SJCRH30 (cell line): ENCODE results near the gene UNC79. TPM values are rescaled to one million over a fixed set of nuclear protein-coding genes. Genes with fewer than 3 reads are reported as not detected.
"Not testable (repeated sequence)": the region's sequence is repeated elsewhere in the genome, so short reads cannot be mapped to it uniquely, and the experiment has no call there.

Source experiments
- DNase-seq, 2 experiments: peaks; one replicate each; pipeline ENCODE4 v3.0.0-alpha.2; 2015 to 2020
- H3K27ac ChIP-seq: fragments of 250-450 bp; sonication (Bioruptor Pico); 2 replicates; pipeline ENCODE4 v1.5.1; 2020; ENCODE audit warnings: mild to moderate bottlenecking, moderate library complexity
- H3K27me3 ChIP-seq: fragments of 250-450 bp; sonication (Bioruptor Pico); 2 replicates; pipeline ENCODE4 v1.5.1; 2020; ENCODE audit warnings: mild to moderate bottlenecking, moderate library complexity
- H3K36me3 ChIP-seq: fragments of 250-450 bp; sonication (Bioruptor Pico); 2 replicates; pipeline ENCODE4 v1.5.1; 2020; ENCODE audit warnings: mild to moderate bottlenecking, moderate library complexity
- H3K4me1 ChIP-seq: fragments of 250-450 bp; sonication (Bioruptor Pico); 2 replicates; pipeline ENCODE4 v1.5.1; 2020; ENCODE audit warnings: mild to moderate bottlenecking, moderate library complexity
- H3K4me3 ChIP-seq: fragments of 250-450 bp; sonication (Bioruptor Pico); 2 replicates; pipeline ENCODE4 v1.5.1; 2020; ENCODE audit warnings: mild to moderate bottlenecking, moderate library complexity
- H3K9me3 ChIP-seq: fragments of 250-450 bp; sonication (Bioruptor Pico); replicated peaks from 2 replicates; pipeline ENCODE4 v1.5.1; 2020; ENCODE audit warnings: mild to moderate bottlenecking, moderate library complexity
- total RNA-seq: library from RNA; depleted of rRNA; stranded (reverse); fragments of >200 nt; shearing (Covaris generic); gene quantifications from 2 replicates; pipeline ENCODE4 v1.2.3, GENCODE V29; 2014; rRNA removed

The UNC79 gene
- 0.05 TPM in 1 of 2 replicates, not detected in the other for total RNA-seq

- no peak within 1 kb of the TSS for H3K27ac ChIP-seq
- no peaks in the 10 kb centered on the region for H3K4me1 ChIP-seq
- no peak within 1 kb of the TSS for H3K4me3 ChIP-seq
- DNase-seq = no peak
- no peaks in the 10 kb centered on the region for H3K27me3 ChIP-seq
- peaks cover 4% of the 10 kb centered on the region; the same call in 1 of the 2 replicates for H3K9me3 ChIP-seq
- no peaks in the 10 kb centered on the region for H3K36me3 ChIP-seq
These were observed at the start of gene UNC79 for GRCh38 chr14:93430315-93431035. TSS of gene UNC79 (plus strand) at chr14:93430939. CDS start at chr14:93431030, 91 bp downstream.

GRCh38 chr14:93381644-93382043 is 49.1 kb upstream of the UNC79 start:
- Histone ChIP-seq H3K9me3 (no peaks in the 10 kb centered on the region), H3K27ac (no peak overlapping the region), H3K36me3 (no peaks in the 10 kb centered on the region), H3K4me3 (no peak overlapping the region), H3K27me3 (no peaks in the 10 kb centered on the region), H3K4me1 (no peaks in the 10 kb centered on the region)
- DNase-seq = no peak

GRCh38 chr14:93384256-93384655 is 46.5 kb upstream of the UNC79 start:
- not testable (repeated sequence) for DNase-seq, H3K27me3 ChIP-seq, H3K27ac ChIP-seq, H3K9me3 ChIP-seq, H3K4me3 ChIP-seq, H3K36me3 ChIP-seq, H3K4me1 ChIP-seq

- Histone ChIP-seq H3K36me3 (no peaks in the 10 kb centered on the region), H3K27me3 (no peaks in the 10 kb centered on the region), H3K4me1 (no peaks in the 10 kb centered on the region; the same call in 1 of the 2 replicates), H3K9me3 (no peaks in the 10 kb centered on the region), H3K4me3 (no peak overlapping the region), H3K27ac (no peak overlapping the region)
- no peak for DNase-seq
These were observed 35.5 kb upstream of the UNC79 start for GRCh38 chr14:93395231-93395630.

GRCh38 chr14:93396456-93396855 is 34.3 kb upstream of the UNC79 start:
- Histone ChIP-seq H3K27me3 (no peaks in the 10 kb centered on the region), H3K27ac (no peak overlapping the region), H3K9me3 (no peaks in the 10 kb centered on the region), H3K4me1 (no peaks in the 10 kb centered on the region), H3K36me3 (no peaks in the 10 kb centered on the region), H3K4me3 (no peak overlapping the region)
- DNase-seq = no peak

- Histone ChIP-seq H3K4me1 (no peaks in the 10 kb centered on the region), H3K27ac (no peak overlapping the region), H3K27me3 (no peaks in the 10 kb centered on the region), H3K9me3 (no peaks in the 10 kb centered on the region), H3K4me3 (no peak overlapping the region), H3K36me3 (no peaks in the 10 kb centered on the region)
- DNase-seq = no peak
These were observed 32.2 kb upstream of the UNC79 start for GRCh38 chr14:93398491-93398890.

- Histone ChIP-seq H3K4me1 (no peaks in the 10 kb centered on the region), H3K4me3 (no peak overlapping the region), H3K9me3 (no peaks in the 10 kb centered on the region), H3K27me3 (no peaks in the 10 kb centered on the region), H3K27ac (no peak overlapping the region), H3K36me3 (no peaks in the 10 kb centered on the region)
- DNase-seq = no peak
These were observed 27.8 kb upstream of the UNC79 start for GRCh38 chr14:93402951-93403350.

- no peaks in the 10 kb centered on the region for H3K9me3 ChIP-seq
- no peaks in the 10 kb centered on the region for H3K27me3 ChIP-seq
- DNase-seq = no peak
- H3K4me1 ChIP-seq = no peaks in the 10 kb centered on the region
- H3K36me3 ChIP-seq = no peaks in the 10 kb centered on the region
- H3K27ac ChIP-seq = no peak overlapping the region
- H3K4me3 ChIP-seq = no peak overlapping the region
These were observed 20.7 kb upstream of the UNC79 start for GRCh38 chr14:93410021-93410420.

- Histone ChIP-seq H3K36me3 (no peaks in the 10 kb centered on the region), H3K4me3 (no peak overlapping the region), H3K4me1 (no peaks in the 10 kb centered on the region), H3K27me3 (no peaks in the 10 kb centered on the region), H3K9me3 (no peaks in the 10 kb centered on the region), H3K27ac (no peak overlapping the region)
- DNase-seq = no peak
These were observed 19.8 kb upstream of the UNC79 start for GRCh38 chr14:93410893-93411292.

- not testable (repeated sequence) for H3K36me3 ChIP-seq, H3K27ac ChIP-seq, H3K9me3 ChIP-seq, H3K4me1 ChIP-seq, H3K27me3 ChIP-seq, DNase-seq, H3K4me3 ChIP-seq
These were observed 5.6 kb upstream of the UNC79 start for GRCh38 chr14:93425136-93425535.

GRCh38 chr14:93426750-93427149 is 4.0 kb upstream of the UNC79 start:
- H3K27ac ChIP-seq = no peak overlapping the region
- no peaks in the 10 kb centered on the region for H3K27me3 ChIP-seq
- no peaks in the 10 kb centered on the region for H3K36me3 ChIP-seq
- peaks cover 4% of the 10 kb centered on the region; the same call in 1 of the 2 replicates for H3K9me3 ChIP-seq
- H3K4me1 ChIP-seq = no peaks in the 10 kb centered on the region
- no peak for DNase-seq
- H3K4me3 ChIP-seq = no peak overlapping the region

- Histone ChIP-seq H3K27ac (no peak overlapping the region), H3K4me1 (no peaks in the 10 kb centered on the region), H3K27me3 (no peaks in the 10 kb centered on the region), H3K9me3 (peaks cover 4% of the 10 kb centered on the region; the same call in 1 of the 2 replicates), H3K4me3 (no peak overlapping the region), H3K36me3 (no peaks in the 10 kb centered on the region)
- DNase-seq = peak; percentile 4 to 15
These were observed 414 bp downstream of the UNC79 start for GRCh38 chr14:93431036-93431670.

- Histone ChIP-seq H3K27me3 (no peaks in the 10 kb centered on the region), H3K27ac (no peak overlapping the region), H3K9me3 (no peaks in the 10 kb centered on the region), H3K4me1 (no peaks in the 10 kb centered on the region), H3K36me3 (no peaks in the 10 kb centered on the region), H3K4me3 (no peak overlapping the region)
- no peak for DNase-seq
These were observed 23.5 kb downstream of the UNC79 start for GRCh38 chr14:93454224-93454623.

GRCh38 chr14:93456356-93456755 is 25.6 kb downstream of the UNC79 start:
- no peaks in the 10 kb centered on the region for H3K4me1 ChIP-seq
- DNase-seq = no peak
- H3K9me3 ChIP-seq = no peaks in the 10 kb centered on the region
- H3K4me3 ChIP-seq = no peak overlapping the region
- H3K27ac ChIP-seq = no peak overlapping the region
- H3K27me3 ChIP-seq = no peaks in the 10 kb centered on the region
- no peaks in the 10 kb centered on the region for H3K36me3 ChIP-seq

GRCh38 chr14:93458234-93458633 is 27.5 kb downstream of the UNC79 start:
- Histone ChIP-seq H3K27me3 (no peaks in the 10 kb centered on the region), H3K9me3 (no peaks in the 10 kb centered on the region), H3K4me3 (no peak overlapping the region), H3K4me1 (no peaks in the 10 kb centered on the region), H3K36me3 (no peaks in the 10 kb centered on the region), H3K27ac (no peak overlapping the region)
- DNase-seq = no peak

GRCh38 chr14:93462479-93462878 is 31.7 kb downstream of the UNC79 start:
- no peaks in the 10 kb centered on the region for H3K27me3 ChIP-seq
- H3K4me1 ChIP-seq = no peaks in the 10 kb centered on the region
- no peak overlapping the region for H3K4me3 ChIP-seq
- H3K9me3 ChIP-seq = no peaks in the 10 kb centered on the region
- DNase-seq = no peak
- H3K36me3 ChIP-seq = no peaks in the 10 kb centered on the region
- H3K27ac ChIP-seq = no peak overlapping the region
